HG03196 (cell line): ENCODE measurements around the gene MICAL2.
"Not testable (repeated sequence)": the region's sequence is repeated elsewhere in the genome, so short reads cannot be mapped to it uniquely, and the experiment has no call there.

Source experiments
- ATAC-seq: cut with Tn5 transposase; IDR thresholded peaks from one replicate; pipeline ENCODE4 v1.9.1; 2021; ENCODE audit not compliant: unreplicated experiment

The MICAL2 gene

GRCh38 chr11:12134236-12134585 lies 23.8 kb downstream of the MICAL2 start:
- ATAC-seq = no peak

GRCh38 chr11:12135185-12135584 lies 24.8 kb downstream of the MICAL2 start:
- ATAC-seq = no peak

GRCh38 chr11:12137005-12137690 lies 26.8 kb downstream of the MICAL2 start:
- no peak for ATAC-seq

GRCh38 chr11:12137938-12138731 lies 27.7 kb downstream of the MICAL2 start:
- no peak for ATAC-seq

GRCh38 chr11:12139144-12139881 lies 28.9 kb downstream of the MICAL2 start:
- ATAC-seq = no peak

- ATAC-seq = no peak
Observed at GRCh38 chr11:12140186-12140793, 29.9 kb downstream of the MICAL2 start.

GRCh38 chr11:12141283-12141682 lies 30.9 kb downstream of the MICAL2 start:
- ATAC-seq = no peak

GRCh38 chr11:12142176-12142575 lies 31.8 kb downstream of the MICAL2 start:
- no peak for ATAC-seq

- ATAC-seq = no peak
Observed at GRCh38 chr11:12142909-12143308, 32.5 kb downstream of the MICAL2 start.

- ATAC-seq = no peak
Observed at GRCh38 chr11:12143461-12144258, 33.3 kb downstream of the MICAL2 start.

- no peak for ATAC-seq
Observed at GRCh38 chr11:12144330-12145174, 34.2 kb downstream of the MICAL2 start.

- ATAC-seq = not testable (repeated sequence)
Observed at GRCh38 chr11:12146678-12147077, 36.3 kb downstream of the MICAL2 start.

GRCh38 chr11:12147827-12148226 lies 37.4 kb downstream of the MICAL2 start:
- ATAC-seq = no peak

GRCh38 chr11:12148466-12148865 lies 38.1 kb downstream of the MICAL2 start:
- no peak for ATAC-seq

GRCh38 chr11:12148882-12149281 lies 38.5 kb downstream of the MICAL2 start:
- no peak for ATAC-seq

- ATAC-seq = no peak
Observed at GRCh38 chr11:12149672-12150225, 39.4 kb downstream of the MICAL2 start.

GRCh38 chr11:12150831-12151382 lies 40.5 kb downstream of the MICAL2 start:
- no peak for ATAC-seq

GRCh38 chr11:12152321-12152720 lies 41.9 kb downstream of the MICAL2 start:
- no peak for ATAC-seq
